ENCODE results near the gene FYCO1.

Gene FYCO1

DNA sequence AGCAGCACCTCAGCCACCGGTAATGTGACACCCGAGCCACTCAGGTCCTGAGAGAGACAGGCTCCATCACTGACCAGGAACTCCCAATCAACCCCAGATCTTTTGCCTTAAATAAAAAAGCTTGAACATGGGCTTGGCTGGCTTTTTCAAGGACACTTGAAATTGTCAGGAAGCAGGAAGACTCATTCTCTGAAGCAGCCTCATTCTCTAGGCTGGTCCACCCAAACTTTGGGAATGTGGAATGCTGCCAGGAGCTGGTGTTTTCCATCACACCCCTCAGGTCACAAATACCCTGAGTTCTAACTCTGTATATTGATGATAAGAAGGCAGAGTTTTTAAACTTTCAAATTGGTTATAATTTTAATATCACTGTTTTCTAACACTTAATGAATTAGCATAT, 35.3 kb downstream of the FYCO1 start:
- DNase-seq = no peak

DNA sequence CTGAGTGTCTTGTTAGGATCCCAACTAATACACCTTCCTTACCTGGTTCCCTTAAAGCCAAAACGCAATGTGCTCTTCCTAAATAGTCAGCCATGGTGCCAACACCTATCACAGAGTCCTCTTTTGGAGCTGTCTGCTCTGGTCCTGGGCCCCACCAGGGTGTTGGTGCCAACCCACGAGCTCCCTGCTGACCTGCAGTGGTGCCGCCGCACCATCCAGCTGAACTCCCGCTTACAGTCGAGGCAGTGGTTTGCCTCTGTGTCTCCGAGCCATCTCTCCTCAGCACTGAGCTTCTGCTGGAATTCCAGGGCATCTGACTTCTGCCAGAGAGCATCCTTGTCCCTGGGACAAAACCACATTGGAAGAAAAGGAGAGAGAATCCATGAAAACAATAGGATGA, 36.4 kb downstream of the FYCO1 start:
- no peak for DNase-seq

DNA sequence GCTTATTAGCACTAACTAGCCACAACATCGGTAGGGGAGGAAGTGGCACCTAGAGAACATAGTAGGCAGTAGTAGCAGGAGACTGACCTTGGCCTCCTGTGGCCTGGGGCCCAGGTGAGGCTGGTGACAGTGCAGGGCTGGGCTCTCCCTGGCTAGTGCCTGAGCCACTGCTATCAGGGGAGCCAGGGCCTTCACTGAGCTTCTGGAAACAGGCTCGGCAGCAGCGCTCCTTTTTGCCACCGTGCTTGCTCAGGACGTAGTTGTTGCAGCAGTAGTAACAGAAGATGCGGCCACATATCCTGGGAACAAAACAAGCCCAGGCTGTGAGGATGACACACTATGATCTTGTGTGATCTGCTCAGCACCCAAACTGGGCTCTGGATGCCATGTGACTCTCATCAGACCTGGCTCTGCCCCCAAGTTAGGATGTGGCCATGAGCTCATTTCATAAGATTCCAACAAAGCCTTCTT, 37.3 kb downstream of the FYCO1 start:
- DNase-seq = no peak

DNA sequence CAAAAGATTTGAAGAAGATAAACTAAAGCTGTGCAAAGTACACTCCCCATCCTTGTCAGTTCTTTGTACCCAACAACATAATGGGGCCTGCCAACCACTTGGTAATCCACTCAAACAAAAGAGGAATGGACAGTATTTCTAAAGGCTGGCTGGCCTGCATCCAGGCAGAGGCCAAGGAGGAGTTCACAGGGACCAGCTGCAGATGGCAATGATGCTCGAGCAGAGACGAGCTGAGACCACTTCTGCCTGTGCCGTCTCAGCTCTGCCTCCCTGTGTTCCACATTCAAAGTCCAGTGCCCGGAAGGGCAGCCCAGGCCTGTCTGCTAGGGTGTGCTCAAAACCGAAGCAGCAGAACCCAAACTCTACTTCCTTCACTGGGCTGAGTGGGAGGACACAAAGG, 38.0 kb downstream of the FYCO1 start:
- DNase-seq = peak; percentile 48 to 54

DNA sequence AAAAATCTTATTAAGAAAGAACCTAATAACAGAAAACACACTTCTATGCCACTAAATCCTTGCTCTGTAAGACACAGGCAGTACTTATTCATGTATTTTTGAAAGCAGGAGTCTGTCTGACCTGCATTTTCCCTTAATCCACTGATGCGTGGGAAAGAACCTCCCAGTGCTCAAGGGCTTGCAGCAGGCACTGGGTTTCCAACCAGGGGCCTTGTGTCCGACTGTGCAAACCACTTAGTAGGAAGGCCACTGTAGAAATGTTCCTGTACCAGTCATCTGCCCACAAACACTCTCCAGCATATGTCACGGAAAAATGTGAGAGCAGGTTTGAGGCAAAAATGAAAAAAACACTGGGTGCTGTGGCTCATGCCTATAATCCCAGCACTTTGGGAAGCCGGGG, 39.9 kb downstream of the FYCO1 start:
- DNase-seq = no peak

DNA sequence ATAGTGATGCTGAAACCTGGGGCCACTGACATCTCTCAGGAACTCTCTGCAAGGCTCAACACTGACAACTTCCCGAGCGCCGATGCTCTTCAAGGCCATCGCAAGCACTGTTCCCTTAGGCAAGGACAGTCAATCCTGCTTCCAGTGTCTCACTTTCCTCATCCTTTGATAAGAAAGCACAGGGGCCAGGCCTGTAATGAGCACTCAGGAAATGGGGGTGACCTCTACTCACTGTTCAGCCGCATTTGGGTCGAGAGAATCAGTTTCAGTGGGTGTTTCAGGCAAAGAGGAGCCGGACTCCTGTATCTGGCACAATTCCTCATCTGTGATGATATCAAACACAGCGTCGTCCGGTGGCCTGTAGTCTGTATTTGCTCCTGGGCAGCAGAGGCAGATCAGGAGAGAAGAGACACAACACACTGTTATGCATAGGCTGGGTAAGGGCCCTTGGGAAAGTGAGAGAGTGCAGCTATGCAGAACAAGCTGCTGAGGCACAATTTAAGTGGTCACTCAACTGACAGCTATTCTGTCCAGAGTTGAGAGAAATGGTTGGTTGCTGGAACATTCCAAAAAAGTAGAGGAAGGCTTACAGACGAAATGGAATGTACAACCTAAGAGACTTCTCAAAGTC, 40.5 kb downstream of the FYCO1 start:
- no peak for DNase-seq

DNA sequence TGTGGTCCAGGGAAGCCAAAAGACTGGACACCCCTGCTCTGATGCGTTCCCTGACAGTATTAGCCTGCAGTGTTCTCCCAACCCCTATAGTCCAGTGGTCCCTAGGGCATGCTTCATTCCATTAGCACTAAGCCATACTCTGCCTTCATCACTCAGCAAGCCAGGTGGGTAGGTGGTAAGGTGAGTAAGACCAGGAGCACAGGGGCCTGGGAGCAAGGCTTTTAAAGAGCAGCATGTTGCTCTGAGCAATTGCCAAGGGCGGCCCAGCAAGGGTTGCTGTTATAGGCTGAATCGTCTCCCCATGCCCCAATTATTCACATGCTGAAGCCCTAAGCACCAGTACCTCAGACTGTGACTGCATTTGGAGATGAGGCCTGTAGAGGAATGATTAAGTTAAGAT, 41.3 kb downstream of the FYCO1 start:
- no peak for DNase-seq

DNA sequence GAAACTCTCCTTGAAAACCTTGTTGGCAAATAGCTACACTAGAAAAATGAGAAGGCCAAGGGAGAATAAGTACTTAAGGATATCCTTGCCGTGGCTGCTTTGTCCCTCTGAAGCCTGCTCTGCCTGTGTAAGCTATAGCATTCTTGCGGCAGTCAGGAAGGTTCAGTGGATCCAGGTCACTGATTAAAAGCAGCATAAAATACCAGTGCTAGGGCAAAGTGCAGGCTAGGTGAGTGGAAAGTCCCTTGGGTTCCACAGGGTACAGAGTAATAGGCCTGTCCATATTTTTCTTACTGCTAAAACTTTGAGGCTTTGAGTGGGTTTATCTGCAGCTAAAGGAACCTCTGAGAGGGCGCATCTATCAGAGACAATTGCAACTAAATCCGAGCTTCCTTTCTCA, 42.1 kb downstream of the FYCO1 start:
- DNase-seq = no peak

DNA sequence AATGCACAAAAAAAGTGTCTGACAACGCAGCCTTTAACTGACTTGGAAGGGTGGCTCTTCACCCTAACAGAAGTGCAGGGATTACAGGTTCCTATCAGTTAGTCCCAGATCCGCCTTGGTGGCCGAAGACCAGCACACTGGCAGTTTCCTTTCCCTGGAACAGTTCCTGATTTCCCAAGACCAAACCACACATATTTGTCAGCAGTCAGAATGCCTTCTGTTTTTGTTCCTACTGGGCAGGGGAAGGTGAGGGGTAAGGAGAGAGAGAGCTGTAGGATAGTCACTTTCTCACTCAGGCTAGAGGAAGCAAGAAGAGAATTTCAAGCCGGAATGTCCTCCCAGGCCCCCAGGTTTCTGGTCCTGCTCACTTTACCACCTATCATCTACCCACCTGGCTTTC, 43.2 kb downstream of the FYCO1 start:
- DNase-seq = no peak

DNA sequence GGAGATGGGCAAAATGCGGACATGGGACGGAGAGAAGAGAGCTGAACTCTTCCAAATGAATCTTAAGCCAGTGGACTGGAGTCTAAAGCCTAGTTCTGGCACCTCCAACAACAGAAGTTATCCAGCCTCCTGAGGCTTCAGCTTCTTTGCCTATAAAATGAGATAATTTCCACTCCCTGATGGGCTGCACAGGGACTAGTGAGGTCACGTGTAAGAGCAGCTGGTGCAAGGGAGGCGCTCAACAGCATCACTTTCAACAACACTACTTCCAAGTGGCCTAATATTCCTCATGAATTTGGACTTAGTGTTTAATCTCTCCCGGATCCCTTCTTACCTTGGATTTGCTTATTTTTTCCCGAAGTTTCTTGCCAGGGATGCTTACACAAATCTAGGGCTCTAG, 43.7 kb downstream of the FYCO1 start:
- no peak for DNase-seq

DNA sequence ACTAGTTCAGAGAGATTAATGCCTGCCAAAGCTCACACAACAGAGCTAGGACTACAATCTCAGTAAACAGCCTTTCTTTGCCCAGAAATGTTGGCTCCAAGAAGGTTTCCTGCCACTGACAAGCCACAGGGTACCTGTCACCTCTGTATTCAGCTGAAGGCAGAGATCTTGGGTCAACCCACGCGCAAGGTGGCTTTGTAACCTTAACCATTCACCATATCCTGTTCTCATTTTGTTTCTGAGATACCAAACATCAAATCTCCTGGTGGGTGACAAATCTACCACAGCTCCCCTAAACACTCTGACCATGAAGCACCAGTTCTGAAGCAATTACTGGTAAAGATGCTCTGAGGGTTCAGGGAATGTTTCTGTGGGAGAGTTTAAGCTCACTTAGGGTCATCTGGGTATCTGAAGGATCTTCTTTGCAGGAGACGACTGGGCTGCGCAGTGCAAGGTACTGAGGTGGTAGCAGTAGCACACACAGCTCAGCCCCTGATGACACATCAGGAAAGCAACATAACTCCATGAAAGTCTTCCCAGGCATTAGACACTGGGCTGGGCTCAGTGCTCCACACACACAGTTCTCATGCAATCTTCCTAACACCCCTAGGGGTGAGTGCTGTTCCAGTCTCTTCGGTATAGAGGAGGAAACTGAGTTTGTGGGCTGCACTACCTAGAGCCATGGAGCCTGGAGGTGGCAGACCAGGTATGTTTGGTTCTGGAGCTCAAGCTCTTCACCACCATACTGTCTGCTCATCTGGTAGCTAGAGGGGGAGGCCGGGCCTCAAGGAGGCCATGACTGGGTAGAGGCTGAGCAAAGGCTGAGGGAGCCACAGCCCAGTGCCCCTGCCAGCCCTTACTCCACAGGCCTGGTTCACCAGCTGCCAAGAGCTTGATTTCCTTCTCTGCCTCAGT, 44.7 kb downstream of the FYCO1 start:
- no peak for DNase-seq

DNA sequence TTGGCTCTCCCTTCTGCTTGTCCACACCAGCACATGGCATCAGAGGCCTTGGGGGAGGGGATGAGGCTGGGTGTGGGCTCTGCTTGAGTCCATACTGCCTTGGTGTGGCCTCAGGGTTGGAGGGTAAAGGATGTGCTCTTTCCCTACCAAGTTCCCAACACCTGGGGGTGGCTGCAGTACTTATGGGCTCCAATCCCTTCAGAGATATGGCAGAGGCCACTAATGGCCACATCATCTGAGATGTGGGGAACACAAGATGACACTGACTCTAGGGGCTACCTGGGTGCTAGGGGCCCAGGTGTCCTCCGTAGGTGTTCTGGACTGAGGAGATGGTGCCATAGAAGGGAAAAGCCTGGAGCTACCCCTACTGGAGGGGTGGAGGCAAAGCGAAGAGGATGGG, 45.5 kb downstream of the FYCO1 start:
- no peak for DNase-seq

DNA sequence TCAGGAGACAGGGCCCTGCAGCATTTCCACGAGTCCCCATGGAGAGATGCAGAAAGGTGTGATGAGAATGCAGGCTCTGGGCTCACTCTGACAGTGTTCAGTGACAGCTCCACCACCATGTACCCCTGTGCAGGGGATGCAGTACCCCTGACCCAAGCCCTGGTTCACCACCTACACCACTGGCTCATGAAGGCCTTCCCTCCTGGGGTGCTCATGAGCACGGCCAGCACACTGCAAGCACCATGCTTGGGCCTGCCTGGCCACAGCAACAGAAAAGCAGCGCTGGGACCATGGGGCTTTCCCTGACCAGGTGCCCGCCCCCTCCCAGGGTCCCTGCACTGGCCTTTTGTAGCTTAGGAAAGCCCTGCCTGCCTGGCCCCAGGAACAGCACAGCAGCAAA, 46.2 kb downstream of the FYCO1 start:
- no peak for DNase-seq

DNA sequence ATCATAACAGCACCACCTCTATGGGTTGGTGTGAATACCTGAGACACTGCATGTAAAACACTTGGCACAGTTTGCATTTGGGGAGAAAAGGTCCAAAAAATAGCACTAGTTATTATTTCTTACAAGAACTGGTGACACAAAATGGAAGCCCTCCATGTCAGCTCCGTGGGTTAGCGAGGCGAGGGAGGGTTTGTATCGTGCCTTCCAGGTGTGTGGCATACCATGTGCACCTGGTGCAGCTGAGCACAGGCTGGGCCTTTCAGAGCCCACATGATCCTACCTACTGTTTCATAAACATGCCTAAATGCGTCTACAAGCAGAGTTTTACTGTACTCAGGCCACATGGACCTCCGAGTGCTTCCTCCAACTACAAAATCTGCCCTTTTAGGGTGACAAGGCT, 46.7 kb downstream of the FYCO1 start:
- DNase-seq = no peak

DNA sequence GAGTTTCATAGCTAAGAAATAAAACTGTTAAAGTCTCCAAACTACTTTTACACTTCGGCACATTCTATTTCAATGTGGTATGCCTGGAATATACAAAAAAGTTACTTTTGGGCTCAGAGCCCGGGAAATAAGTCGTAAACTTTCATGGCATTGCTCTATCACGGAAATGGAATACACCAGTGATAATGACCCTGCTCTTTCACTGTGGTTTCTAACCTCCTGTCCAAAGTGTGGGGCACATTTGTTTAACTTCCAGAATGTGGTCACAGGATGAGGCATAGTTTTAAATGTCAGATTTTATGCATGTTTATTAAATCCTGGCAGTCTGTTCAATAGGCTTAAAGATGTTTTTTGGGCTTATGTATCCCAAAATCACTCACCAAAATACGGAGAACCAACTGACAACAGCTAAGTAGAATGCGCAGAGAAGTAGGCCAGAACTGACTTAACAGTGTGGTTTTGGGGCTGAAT, 47.3 kb downstream of the FYCO1 start:
- DNase-seq = no peak

DNA sequence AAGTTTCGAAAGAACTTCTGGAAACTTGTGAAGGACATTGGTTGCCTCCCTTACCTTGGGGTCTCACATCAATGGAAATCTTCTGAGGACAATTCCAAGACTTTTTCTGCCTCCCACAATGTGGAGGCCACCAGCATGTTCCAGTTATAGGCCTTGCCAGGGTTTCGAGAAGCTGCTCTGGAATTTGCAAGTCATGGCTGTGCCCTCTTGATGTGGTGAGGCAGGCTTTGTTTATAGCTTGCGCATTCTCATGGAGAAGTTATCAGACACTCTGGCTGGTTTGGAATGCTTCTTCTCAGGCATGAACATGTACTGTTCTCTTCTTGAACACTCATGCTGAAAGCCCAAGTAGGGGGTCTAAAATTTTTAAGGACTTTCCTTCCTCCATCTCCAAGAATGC, 48.3 kb downstream of the FYCO1 start:
- DNase-seq = no peak

DNA sequence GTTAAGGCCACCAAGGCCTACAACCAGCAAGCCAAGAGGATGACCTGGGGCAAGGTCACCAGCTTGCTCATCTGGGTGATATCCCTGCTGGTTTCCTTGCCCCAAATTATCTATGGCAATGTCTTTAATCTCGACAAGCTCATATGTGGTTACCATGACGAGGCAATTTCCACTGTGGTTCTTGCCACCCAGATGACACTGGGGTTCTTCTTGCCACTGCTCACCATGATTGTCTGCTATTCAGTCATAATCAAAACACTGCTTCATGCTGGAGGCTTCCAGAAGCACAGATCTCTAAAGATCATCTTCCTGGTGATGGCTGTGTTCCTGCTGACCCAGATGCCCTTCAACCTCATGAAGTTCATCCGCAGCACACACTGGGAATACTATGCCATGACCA, 48.7 kb downstream of the FYCO1 start:
- no peak for DNase-seq

DNA sequence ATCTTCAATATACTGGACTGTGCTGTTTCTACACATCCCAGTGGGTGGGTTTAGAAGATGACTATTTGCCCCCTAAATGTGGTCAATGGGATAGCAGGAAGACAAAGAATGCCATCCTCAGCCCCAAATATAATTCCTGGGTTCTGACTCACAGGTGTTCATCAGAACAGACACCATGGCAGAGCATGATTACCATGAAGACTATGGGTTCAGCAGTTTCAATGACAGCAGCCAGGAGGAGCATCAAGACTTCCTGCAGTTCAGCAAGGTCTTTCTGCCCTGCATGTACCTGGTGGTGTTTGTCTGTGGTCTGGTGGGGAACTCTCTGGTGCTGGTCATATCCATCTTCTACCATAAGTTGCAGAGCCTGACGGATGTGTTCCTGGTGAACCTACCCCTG, 49.3 kb downstream of the FYCO1 start:
- no peak for DNase-seq

DNA sequence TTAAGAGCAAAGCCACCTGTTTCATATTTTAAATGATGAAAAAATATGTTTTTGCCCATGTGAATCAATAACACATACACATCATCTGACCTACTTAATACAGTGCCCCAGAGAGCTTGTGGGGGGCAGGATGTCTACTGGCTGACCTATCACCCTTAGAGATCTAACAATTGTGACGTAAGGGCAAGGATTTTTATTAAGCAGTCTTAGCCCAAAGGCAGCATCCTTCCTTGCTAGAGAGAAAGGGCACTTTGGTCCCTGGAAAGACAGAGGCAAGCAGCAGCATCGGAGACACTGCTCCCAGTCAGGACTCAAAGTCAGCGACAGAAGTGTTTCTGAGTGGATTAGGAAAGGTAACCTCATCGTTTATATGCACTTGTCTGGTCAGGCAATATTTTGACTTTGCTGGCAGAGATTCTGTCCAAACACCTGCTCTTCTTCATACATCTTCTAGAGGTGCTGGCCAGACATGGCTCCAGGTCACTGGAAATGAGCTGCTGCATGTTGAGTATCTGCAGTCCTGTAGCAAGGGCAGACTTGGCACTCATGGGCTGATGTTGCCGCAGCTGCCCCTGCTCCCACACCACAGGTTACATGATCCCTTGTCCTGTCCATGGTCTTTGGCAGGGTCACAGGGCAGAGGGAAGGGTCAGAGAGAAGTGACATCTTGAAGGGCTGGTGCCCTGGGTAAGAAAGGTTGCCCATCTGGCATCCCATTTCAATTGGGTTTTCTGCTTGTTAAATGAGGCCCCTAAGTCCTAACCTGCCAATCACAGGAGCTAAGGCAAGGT, 50.6 kb downstream of the FYCO1 start:
- DNase-seq = no peak

DNA sequence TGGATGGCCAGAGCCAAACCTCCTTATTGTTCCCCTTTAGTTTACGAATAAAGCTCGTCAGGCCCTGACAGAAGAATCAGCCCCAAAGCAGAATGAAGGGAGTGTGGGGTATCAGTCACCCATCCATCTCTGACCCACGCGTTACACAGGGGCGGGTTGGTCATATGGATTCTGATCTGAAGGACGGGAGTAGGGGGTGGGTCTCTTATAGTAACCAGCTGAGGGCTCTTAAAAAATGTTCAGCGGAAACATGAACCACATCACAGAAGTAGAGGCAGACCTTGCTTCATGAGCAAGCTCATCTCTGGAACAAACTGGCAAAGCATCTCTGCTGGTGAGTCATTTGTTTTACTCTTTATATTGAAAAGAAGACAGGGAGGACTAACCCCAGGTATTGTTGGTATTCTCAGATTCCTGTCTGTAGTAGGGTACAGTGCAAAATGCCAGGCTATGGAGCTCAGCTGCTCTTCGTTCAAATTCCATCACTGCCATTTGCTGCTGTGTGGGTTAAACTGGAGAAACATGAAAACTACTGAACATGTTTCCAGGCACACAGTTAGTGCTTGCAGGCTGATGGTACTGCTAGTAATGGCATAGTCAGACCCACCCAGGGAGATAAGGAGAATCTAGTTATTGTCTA, 52.3 kb downstream of the FYCO1 start, which contains the start of gene CXCR6:
TSS of gene CXCR6 (plus strand) at position 258 of the 640 bp plus-strand sequence. CDS start 3,018 bp downstream, outside the sequence.
- no peak for DNase-seq

DNA sequence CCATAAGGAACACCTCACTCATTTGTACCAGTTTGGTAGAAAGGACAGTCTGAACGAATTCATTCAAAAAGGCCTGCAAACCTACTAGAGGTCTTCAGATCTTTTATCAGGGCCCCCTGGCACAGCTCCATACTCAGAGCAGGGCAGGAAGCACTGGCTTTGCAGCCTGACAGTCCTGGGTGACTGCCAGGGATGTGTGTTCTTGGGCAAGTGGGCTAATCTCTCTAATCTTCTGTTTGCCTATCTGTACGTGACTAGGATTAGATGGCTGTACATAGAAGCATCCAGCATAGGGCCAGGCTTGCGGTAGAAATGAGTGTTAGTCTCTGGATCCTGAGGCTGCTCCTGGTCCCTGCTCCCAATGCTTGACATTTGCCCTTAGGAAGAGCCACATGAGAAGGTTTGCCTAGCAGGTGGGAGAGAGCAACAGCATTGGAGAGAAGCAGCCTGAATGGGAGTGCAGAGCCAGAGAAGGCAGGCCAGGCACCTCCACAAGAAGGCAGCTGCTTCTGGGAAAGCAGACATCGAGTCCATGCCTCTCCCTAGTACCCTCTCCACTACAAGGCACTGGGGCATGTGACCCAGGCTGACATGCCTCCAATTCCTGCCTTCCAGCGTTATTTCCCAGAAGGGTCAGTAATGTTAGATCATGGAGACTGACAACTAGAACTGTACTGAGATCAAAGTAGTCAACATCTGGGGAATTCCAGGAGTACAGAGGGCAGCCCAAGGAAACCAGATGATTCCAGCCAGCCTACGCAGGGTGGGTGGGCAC, 53.4 kb downstream of the FYCO1 start:
- no peak for DNase-seq

DNA sequence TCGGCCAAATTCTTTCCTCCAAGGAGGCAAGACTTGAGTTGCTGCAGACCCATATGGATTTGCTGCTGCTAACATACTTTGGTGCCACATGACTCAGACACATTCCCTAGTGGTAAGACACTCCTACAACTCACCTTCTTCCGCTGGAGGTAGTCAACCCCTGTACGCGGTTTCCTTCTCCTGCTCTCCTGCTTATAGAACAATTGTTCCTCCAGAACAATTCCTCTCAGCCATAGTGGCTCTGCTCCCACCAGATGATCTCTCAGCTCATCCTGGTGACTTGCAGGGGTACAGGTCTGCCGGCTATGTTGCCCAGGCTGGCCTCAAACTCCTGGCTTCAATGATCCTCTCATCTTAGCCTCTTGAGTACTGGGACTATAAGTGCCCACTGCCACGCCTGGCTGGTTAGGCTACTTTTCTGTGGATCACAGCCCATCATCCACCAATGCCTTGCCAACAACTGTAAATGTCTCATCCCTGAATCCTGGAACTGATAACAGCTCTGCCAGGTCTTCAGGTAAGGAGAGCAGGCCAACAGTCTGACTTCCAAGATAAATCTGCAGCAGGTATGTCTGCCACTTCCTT, 54.8 kb downstream of the FYCO1 start:
- no peak for DNase-seq

All from hippocampal formation (tissue), 2 donors.